RWPE2 (cell line): ENCODE results near the gene ZNHIT6.

Experiments used
- ATAC-seq: fragments of 200-7000 bp; cut with Tn5 transposase; 3 replicates; pipeline ENCODE4 v1.9.1; 2021; ENCODE audit warnings: low read depth
- DNase-seq: peaks from one replicate; pipeline ENCODE4 v3.0.0-alpha.2; 2020; ENCODE audit warnings: low spot score
- H3K27ac ChIP-seq: fragments of 450-650 bp; 2 replicates; pipeline ENCODE4 v1.5.1; 2017; ENCODE audit warnings: mild to moderate bottlenecking; ENCODE audit not compliant: poor library complexity, severe bottlenecking
- H3K27me3 ChIP-seq: fragments of 250-450 bp; sonication (Bioruptor Pico); 2 replicates; pipeline ENCODE4 v1.5.1; 2021; ENCODE audit warnings: mild to moderate bottlenecking, moderate library complexity; ENCODE audit not compliant: insufficient read depth, poor library complexity, severe bottlenecking
- H3K36me3 ChIP-seq: fragments of 250-450 bp; sonication (Bioruptor Pico); 2 replicates; pipeline ENCODE4 v1.5.1; 2020; ENCODE audit warnings: low read depth, mild to moderate bottlenecking, moderate library complexity
- H3K4me1 ChIP-seq: fragments of 250-450 bp; sonication (Bioruptor Pico); 2 replicates; pipeline ENCODE4 v1.5.1; 2021; ENCODE audit warnings: mild to moderate bottlenecking, moderate library complexity; ENCODE audit not compliant: insufficient read depth, poor library complexity, severe bottlenecking
- H3K4me3 ChIP-seq: fragments of 250-450 bp; sonication (Bioruptor Pico); 2 replicates; pipeline ENCODE4 v1.5.1; 2021; ENCODE audit warnings: mild to moderate bottlenecking, moderate library complexity; ENCODE audit not compliant: severe bottlenecking
- H3K9me3 ChIP-seq: fragments of 250-450 bp; sonication (Bioruptor Pico); 2 replicates; pipeline ENCODE4 v1.5.1; 2021; ENCODE audit warnings: mild to moderate bottlenecking, moderate library complexity; ENCODE audit not compliant: severe bottlenecking
- CTCF ChIP-seq: fragments of 450-650 bp; IDR thresholded peaks from one replicate; pipeline ENCODE4 v1.5.1; 2017; ENCODE audit warnings: mild to moderate bottlenecking, moderate library complexity; ENCODE audit not compliant: poor library complexity, severe bottlenecking

Gene ZNHIT6

GRCh38 chr1:85605484-85606413, 102.5 kb downstream of the ZNHIT6 start:
- peaks cover 19% of the 10 kb centered on the region for H3K4me1 ChIP-seq
- no peak for ATAC-seq
- DNase-seq, result no peak
- peak overlapping the region; percentile 95 for H3K27ac ChIP-seq
- H3K4me3 ChIP-seq, result no peak overlapping the region
- H3K36me3 ChIP-seq, result no peaks in the 10 kb centered on the region
- TF ChIP-seq CTCF, result peak; percentile 16
- no peaks in the 10 kb centered on the region for H3K9me3 ChIP-seq
- H3K27me3 ChIP-seq, result no peaks in the 10 kb centered on the region

- Histone ChIP-seq H3K36me3 (no peaks in the 10 kb centered on the region), H3K27me3 (no peaks in the 10 kb centered on the region), H3K4me1 (peaks cover 19% of the 10 kb centered on the region), H3K4me3 (no peak overlapping the region), H3K9me3 (no peaks in the 10 kb centered on the region), H3K27ac (no peak overlapping the region)
- ATAC-seq (no peak), DNase-seq (no peak)
- no peak for TF ChIP-seq CTCF
Measured at GRCh38 chr1:85604298-85604997, 103.8 kb downstream of the ZNHIT6 start.

GRCh38 chr1:85603086-85603880, 105.0 kb downstream of the ZNHIT6 start:
- ATAC-seq (no peak), DNase-seq (no peak)
- no peak for TF ChIP-seq CTCF

GRCh38 chr1:85602571-85602970, 105.7 kb downstream of the ZNHIT6 start:
- H3K27me3 ChIP-seq, result no peaks in the 10 kb centered on the region
- H3K9me3 ChIP-seq, result no peaks in the 10 kb centered on the region
- no peak for ATAC-seq
- DNase-seq, result no peak
- no peaks in the 10 kb centered on the region for H3K36me3 ChIP-seq
- no peak for TF ChIP-seq CTCF
- H3K4me3 ChIP-seq, result no peak overlapping the region
- peaks cover 13% of the 10 kb centered on the region for H3K4me1 ChIP-seq
- H3K27ac ChIP-seq, result no peak overlapping the region

More at GRCh38 chr1:85603086-85603880, 105.0 kb downstream of the ZNHIT6 start:
- Histone ChIP-seq H3K4me3 (no peak overlapping the region), H3K27me3 (no peaks in the 10 kb centered on the region), H3K4me1 (peaks cover 19% of the 10 kb centered on the region), H3K9me3 (no peaks in the 10 kb centered on the region), H3K36me3 (no peaks in the 10 kb centered on the region), H3K27ac (no peak overlapping the region)
